ENCODE results near the gene RTTN.
A peak's percentile ranks its signal among the peaks of the same experiment; 100 is the strongest.

The RTTN gene

DNA sequence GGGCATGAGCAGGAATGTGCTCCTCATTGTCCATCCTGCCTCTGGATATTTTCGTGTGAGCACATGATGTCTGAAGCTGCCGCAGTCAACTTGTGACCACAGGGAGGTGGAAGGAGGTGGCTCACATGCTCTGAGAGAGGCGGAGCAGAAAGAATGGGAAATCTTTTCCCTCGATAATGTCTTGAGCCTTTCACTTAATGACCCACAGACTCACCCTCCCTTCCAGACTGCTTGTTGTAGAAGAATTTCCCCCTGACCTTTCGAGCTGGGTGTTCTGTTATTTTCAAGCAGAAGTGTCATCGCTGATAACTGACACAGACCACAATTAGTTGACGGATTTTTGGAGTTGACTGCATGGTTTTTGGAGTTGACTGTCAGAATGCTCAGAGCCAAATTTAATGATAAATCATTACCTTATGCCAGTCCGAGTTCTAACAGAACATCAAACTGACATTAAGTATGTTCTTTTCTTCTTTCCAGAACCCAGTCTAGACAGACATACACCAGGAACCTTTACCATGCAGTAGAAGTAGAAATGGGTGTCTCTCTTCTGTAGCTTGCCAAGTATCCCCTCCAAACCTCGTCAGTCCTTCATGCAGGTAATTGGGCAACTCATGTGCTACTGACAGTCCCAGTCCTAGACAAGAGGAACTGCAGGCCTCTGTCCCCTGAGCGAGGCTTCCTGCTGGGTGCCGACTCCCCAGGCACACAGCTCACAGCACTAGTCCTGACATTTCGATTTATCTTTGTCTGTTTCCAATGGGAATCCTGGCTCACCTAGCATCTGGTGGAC is 29.4 kb upstream of the RTTN start:
- H4K8ac ChIP-seq (ENCODE audit: low read depth, low read length): peak overlapping the region; percentile 64
- DNase-seq: no peak
- H2BK5ac ChIP-seq (ENCODE audit: low read depth, low read length, poor library complexity): peak overlapping the region; percentile 67
- no peak overlapping the region for H3K23ac ChIP-seq (ENCODE audit: low read length)
- no CpG with 5 or more reads among the region's 12 CpGs for WGBS (ENCODE audit: extremely low coverage, insufficient coverage, insufficient read length)
- H3K79me1 ChIP-seq (ENCODE audit: low read length): peaks cover 14% of the 10 kb centered on the region
- peak overlapping the region; percentile 62 for H3K27ac ChIP-seq (ENCODE audit: low read depth, low read length)
- peak overlapping the region; percentile 58 for H3K14ac ChIP-seq (ENCODE audit: low read length)
- H2AK5ac ChIP-seq (ENCODE audit: low read length): peak overlapping the region; percentile 44
- peak overlapping the region; percentile 75 for H3K18ac ChIP-seq (ENCODE audit: low read length)
- H3K27me3 ChIP-seq (ENCODE audit: insufficient read depth, low read length): no peaks in the 10 kb centered on the region
- peaks cover 9 to 11% of the 10 kb centered on the region in 2 experiments for H3K4me1 ChIP-seq (ENCODE audit: control insufficient read depth in 1 of 2, insufficient read depth in 2 of 2, low read length in 2 of 2)
- H3K79me2 ChIP-seq (ENCODE audit: control insufficient read depth, insufficient read depth, low read length, poor library complexity): no peaks in the 10 kb centered on the region
- peak overlapping the region; percentile 28 for H4K91ac ChIP-seq (ENCODE audit: low read depth, low read length)
- H3K9me3 ChIP-seq (ENCODE audit: insufficient read depth, low read depth, low read length): no peaks in the 10 kb centered on the region
- no peak overlapping the region for H3K4me3 ChIP-seq (ENCODE audit: low read depth, low read length)
- H3K36me3 ChIP-seq (ENCODE audit: control insufficient read depth in 1 of 2, insufficient read depth in 2 of 2, low read length in 2 of 2): no peaks in the 10 kb centered on the region
- no peak overlapping the region for H4K12ac ChIP-seq (ENCODE audit: low read depth, low read length)
- no peak overlapping the region for H2AFZ ChIP-seq (ENCODE audit: insufficient read depth, low read length, poor library complexity)
- peak overlapping the region; percentile 23 for H3K4me2 ChIP-seq (ENCODE audit: low read length)
- no peak overlapping the region for H3K9ac ChIP-seq (ENCODE audit: low read length)
- H2BK120ac ChIP-seq (ENCODE audit: insufficient read depth, low read length, poor library complexity): peak overlapping the region; percentile 37
- H3K4ac ChIP-seq (ENCODE audit: low read depth, low read length): no peak overlapping the region
- H2BK12ac ChIP-seq (ENCODE audit: low read length): peak overlapping the region; percentile 85

DNA sequence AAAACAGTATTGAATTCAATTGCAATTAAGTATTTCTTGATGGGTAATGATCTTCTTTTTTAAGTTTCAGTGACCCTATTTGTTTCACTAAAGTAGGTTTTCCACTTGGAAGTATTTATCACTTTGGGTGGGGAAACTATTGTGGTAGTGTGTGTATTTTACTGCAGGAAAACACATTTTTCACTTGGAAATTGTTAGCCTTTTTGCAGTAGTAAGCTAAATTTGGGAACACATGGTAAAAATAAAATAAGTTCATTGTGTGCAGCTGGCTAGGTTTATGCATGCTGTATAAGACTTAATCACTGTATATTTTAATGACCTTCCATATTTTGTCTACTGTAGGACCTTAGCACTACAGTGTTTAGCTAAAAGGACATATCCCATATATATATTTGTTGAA is 28.5 kb upstream of the RTTN start:
- Histone ChIP-seq H3K18ac (ENCODE audit: low read length) (no peak overlapping the region), H3K14ac (ENCODE audit: low read length) (no peak overlapping the region), H3K27ac (ENCODE audit: low read depth, low read length) (peak overlapping the region; percentile 50), H2BK12ac (ENCODE audit: low read length) (no peak overlapping the region), H3K4me1 (ENCODE audit: control insufficient read depth in 1 of 2, insufficient read depth in 2 of 2, low read length in 2 of 2) (peaks cover 9 to 11% of the 10 kb centered on the region in 2 experiments), H4K12ac (ENCODE audit: low read depth, low read length) (no peak overlapping the region), H4K8ac (ENCODE audit: low read depth, low read length) (no peak overlapping the region), H3K4me2 (ENCODE audit: low read length) (no peak overlapping the region), H3K9me3 (ENCODE audit: insufficient read depth, low read depth, low read length) (no peaks in the 10 kb centered on the region), H3K4me3 (ENCODE audit: low read depth, low read length) (no peak overlapping the region), H2BK120ac (ENCODE audit: insufficient read depth, low read length, poor library complexity) (no peak overlapping the region), H2BK5ac (ENCODE audit: low read depth, low read length, poor library complexity) (no peak overlapping the region), H3K23ac (ENCODE audit: low read length) (no peak overlapping the region), H4K91ac (ENCODE audit: low read depth, low read length) (no peak overlapping the region), H3K9ac (ENCODE audit: low read length) (no peak overlapping the region), H2AFZ (ENCODE audit: insufficient read depth, low read length, poor library complexity) (no peak overlapping the region), H3K4ac (ENCODE audit: low read depth, low read length) (no peak overlapping the region), H3K79me2 (ENCODE audit: control insufficient read depth, insufficient read depth, low read length, poor library complexity) (no peaks in the 10 kb centered on the region), H3K79me1 (ENCODE audit: low read length) (peaks cover 14% of the 10 kb centered on the region), H3K27me3 (ENCODE audit: insufficient read depth, low read length) (no peaks in the 10 kb centered on the region), H2AK5ac (ENCODE audit: low read length) (no peak overlapping the region), H3K36me3 (ENCODE audit: control insufficient read depth in 1 of 2, insufficient read depth in 2 of 2, low read length in 2 of 2) (no peaks in the 10 kb centered on the region)
- no peak for DNase-seq

DNA sequence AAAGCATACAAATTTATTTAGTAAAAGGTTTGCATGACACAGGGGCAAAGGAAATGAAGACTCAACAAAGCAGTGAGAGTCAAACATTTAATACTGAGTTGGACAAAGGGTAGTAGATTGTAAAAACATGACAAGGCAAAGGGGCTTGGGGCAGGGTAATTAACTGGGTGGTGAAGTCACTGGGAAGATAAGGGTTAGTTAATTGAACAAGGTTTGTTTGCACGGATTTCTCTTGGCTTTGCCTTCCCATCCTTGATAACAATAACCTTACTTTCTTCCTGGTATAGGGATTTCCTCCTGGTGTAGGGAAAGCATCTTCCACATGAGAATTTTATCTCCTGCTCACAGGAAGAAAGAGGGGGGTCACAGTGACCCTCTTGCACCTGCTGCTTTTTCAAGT is 26.8 kb upstream of the RTTN start:
- Histone ChIP-seq H2BK120ac (ENCODE audit: insufficient read depth, low read length, poor library complexity) (no peak overlapping the region), H2BK5ac (ENCODE audit: low read depth, low read length, poor library complexity) (no peak overlapping the region), H4K12ac (ENCODE audit: low read depth, low read length) (no peak overlapping the region), H3K4me2 (ENCODE audit: low read length) (no peak overlapping the region), H3K14ac (ENCODE audit: low read length) (no peak overlapping the region), H3K4me3 (ENCODE audit: low read depth, low read length) (no peak overlapping the region), H3K27ac (ENCODE audit: low read depth, low read length) (no peak overlapping the region), H3K23ac (ENCODE audit: low read length) (no peak overlapping the region), H3K79me1 (ENCODE audit: low read length) (peaks cover 14% of the 10 kb centered on the region), H2AK5ac (ENCODE audit: low read length) (no peak overlapping the region), H3K4ac (ENCODE audit: low read depth, low read length) (no peak overlapping the region), H4K8ac (ENCODE audit: low read depth, low read length) (no peak overlapping the region), H4K91ac (ENCODE audit: low read depth, low read length) (no peak overlapping the region), H2BK12ac (ENCODE audit: low read length) (no peak overlapping the region), H3K79me2 (ENCODE audit: control insufficient read depth, insufficient read depth, low read length, poor library complexity) (no peaks in the 10 kb centered on the region), H2AFZ (ENCODE audit: insufficient read depth, low read length, poor library complexity) (no peak overlapping the region), H3K27me3 (ENCODE audit: insufficient read depth, low read length) (no peaks in the 10 kb centered on the region), H3K9me3 (ENCODE audit: insufficient read depth, low read depth, low read length) (no peaks in the 10 kb centered on the region), H3K4me1 (ENCODE audit: control insufficient read depth in 1 of 2, insufficient read depth in 2 of 2, low read length in 2 of 2) (peaks cover 9 to 11% of the 10 kb centered on the region in 2 experiments), H3K18ac (ENCODE audit: low read length) (no peak overlapping the region), H3K9ac (ENCODE audit: low read length) (no peak overlapping the region), H3K36me3 (ENCODE audit: control insufficient read depth in 1 of 2, insufficient read depth in 2 of 2, low read length in 2 of 2) (no peaks in the 10 kb centered on the region)
- DNase-seq: no peak
- no CpG with 5 or more reads among the region's 1 CpG for WGBS (ENCODE audit: extremely low coverage, insufficient coverage, insufficient read length)

DNA sequence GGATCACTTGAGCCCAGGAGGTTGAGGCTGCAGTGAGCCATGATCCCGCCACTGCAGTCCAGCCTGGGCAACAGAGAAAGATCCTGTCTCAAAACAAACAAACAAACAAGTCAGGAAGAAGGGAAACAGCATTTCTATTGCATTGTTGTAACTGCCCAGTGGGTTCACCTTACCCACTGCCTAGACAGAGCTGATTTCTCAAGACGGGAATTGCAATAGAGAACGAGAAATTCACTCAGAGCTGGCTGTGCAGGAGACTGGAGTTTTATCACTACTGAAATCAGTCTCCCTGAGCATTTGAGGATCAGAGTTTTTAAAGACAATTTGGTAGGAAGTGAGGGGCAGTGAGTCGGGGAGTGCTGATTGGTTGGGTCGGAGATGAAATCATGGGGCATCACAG is 24.2 kb upstream of the RTTN start:
- no peak overlapping the region for H3K27ac ChIP-seq (ENCODE audit: low read depth, low read length)
- H3K79me2 ChIP-seq (ENCODE audit: control insufficient read depth, insufficient read depth, low read length, poor library complexity): no peaks in the 10 kb centered on the region
- H2BK5ac ChIP-seq (ENCODE audit: low read depth, low read length, poor library complexity): no peak overlapping the region
- H3K4me1 ChIP-seq (ENCODE audit: control insufficient read depth in 1 of 2, insufficient read depth in 2 of 2, low read length in 2 of 2): peaks cover 2 to 3% of the 10 kb centered on the region in 2 experiments
- H3K27me3 ChIP-seq (ENCODE audit: insufficient read depth, low read length): no peaks in the 10 kb centered on the region
- no peak overlapping the region for H2AK5ac ChIP-seq (ENCODE audit: low read length)
- H3K23ac ChIP-seq (ENCODE audit: low read length): no peak overlapping the region
- H3K36me3 ChIP-seq (ENCODE audit: control insufficient read depth in 1 of 2, insufficient read depth in 2 of 2, low read length in 2 of 2): no peaks in the 10 kb centered on the region
- H2BK120ac ChIP-seq (ENCODE audit: insufficient read depth, low read length, poor library complexity): no peak overlapping the region
- H3K9me3 ChIP-seq (ENCODE audit: insufficient read depth, low read depth, low read length): no peaks in the 10 kb centered on the region
- WGBS (ENCODE audit: extremely low coverage, insufficient coverage, insufficient read length): no CpG with 5 or more reads among the region's 5 CpGs
- no peak overlapping the region for H4K91ac ChIP-seq (ENCODE audit: low read depth, low read length)
- no peak overlapping the region for H4K12ac ChIP-seq (ENCODE audit: low read depth, low read length)
- no peak overlapping the region for H3K18ac ChIP-seq (ENCODE audit: low read length)
- peaks cover 3% of the 10 kb centered on the region for H3K79me1 ChIP-seq (ENCODE audit: low read length)
- DNase-seq: no peak
- no peak overlapping the region for H4K8ac ChIP-seq (ENCODE audit: low read depth, low read length)
- no peak overlapping the region for H3K14ac ChIP-seq (ENCODE audit: low read length)
- H3K4me2 ChIP-seq (ENCODE audit: low read length): no peak overlapping the region
- no peak overlapping the region for H3K4ac ChIP-seq (ENCODE audit: low read depth, low read length)
- no peak overlapping the region for H3K4me3 ChIP-seq (ENCODE audit: low read depth, low read length)
- no peak overlapping the region for H2BK12ac ChIP-seq (ENCODE audit: low read length)
- no peak overlapping the region for H3K9ac ChIP-seq (ENCODE audit: low read length)
- H2AFZ ChIP-seq (ENCODE audit: insufficient read depth, low read length, poor library complexity): no peak overlapping the region
